ENCODE data around the gene DPF3. TPM values are rescaled to one million over a fixed set of nuclear protein-coding genes. Genes with fewer than 3 reads are reported as not detected.

Gene DPF3
- total RNA-seq, 4 donors from 2014 or later: 0.22 to 5.4 (median 2.7) TPM

DNA sequence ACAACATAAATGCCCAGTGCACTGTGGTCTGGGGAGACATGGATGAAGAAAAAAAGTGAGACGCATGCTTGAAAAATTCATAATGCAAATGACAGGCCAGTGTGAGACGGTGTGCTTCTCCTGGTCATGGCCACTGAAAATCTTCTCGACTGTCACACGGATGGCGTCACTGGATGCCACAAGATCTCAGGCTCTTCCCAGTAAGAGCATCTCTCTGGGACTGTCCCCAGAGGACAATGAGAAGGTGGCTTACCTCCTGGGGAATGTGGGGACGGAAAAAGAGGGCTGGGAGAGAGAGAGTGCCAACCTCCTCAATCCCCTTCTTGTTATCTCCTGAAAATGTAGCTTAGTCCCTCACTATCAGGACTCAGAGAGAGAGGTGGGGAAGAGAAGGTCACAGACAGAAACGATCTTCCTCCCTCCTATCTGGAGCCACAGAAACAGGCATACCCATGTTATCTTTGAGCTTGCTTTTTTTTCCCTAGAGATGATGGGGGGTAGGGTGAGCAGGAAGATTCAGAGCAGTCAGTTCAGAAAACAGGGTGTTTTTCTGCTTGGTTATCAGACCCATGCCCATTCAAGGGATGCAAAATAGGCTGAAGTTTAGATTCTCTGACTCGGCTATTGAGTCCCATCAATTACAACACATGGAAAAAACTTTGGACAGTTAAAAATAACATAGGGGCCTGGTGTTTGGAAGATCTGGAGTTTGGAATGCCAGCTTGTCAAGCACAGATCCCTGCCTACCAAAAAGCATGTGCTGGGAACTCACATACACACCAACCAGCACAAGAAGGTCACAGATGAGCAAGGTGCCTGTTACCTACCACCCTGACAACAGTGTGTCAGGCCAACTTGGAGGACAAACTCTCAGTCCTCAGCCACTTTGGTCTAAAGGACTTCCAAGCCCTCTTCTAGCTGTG, 24.2 kb downstream of the DPF3 start:
- Histone ChIP-seq H3K27me3 (no peaks in the 10 kb centered on the region), H3K9me3 (peaks cover 0 to 9% (median 0%) of the 10 kb centered on the region in 4 donors), H3K4me1 (no peaks in the 10 kb centered on the region), H3K27ac (no peak overlapping the region), H3K36me3 (no peaks in the 10 kb centered on the region), H3K4me3 (no peak overlapping the region)
- whole genome bisulfite sequencing, 2 donors: 82 to 83% methylated on average over 8 of the region's 8 CpGs
- no peak for DNase-seq (ENCODE audit: low spot score in 2 of 2)
- TF ChIP-seq POLR2A (IDR thresholded peaks at IDR 0.05): no peak

- Histone ChIP-seq H3K4me3 (no peak overlapping the region), H3K9me3 (peaks cover 0 to 9% (median 0%) of the 10 kb centered on the region in 4 donors), H3K4me1 (no peaks in the 10 kb centered on the region), H3K27me3 (no peaks in the 10 kb centered on the region), H3K27ac (no peak overlapping the region), H3K36me3 (no peaks in the 10 kb centered on the region)
- 91 to 93% methylated on average over 3 of the region's 3 CpGs for WGBS, 2 donors
- no peak for DNase-seq (ENCODE audit: low spot score in 2 of 2)
- no peak for TF ChIP-seq EP300 (IDR thresholded peaks at IDR 0.05)
- no peak for TF ChIP-seq CTCF (IDR thresholded peaks at IDR 0.05)
- TF ChIP-seq POLR2A (IDR thresholded peaks at IDR 0.05): no peak
Observed at GRCh38 chr14:72868500-72868899, 25.4 kb downstream of the DPF3 start.

DNA sequence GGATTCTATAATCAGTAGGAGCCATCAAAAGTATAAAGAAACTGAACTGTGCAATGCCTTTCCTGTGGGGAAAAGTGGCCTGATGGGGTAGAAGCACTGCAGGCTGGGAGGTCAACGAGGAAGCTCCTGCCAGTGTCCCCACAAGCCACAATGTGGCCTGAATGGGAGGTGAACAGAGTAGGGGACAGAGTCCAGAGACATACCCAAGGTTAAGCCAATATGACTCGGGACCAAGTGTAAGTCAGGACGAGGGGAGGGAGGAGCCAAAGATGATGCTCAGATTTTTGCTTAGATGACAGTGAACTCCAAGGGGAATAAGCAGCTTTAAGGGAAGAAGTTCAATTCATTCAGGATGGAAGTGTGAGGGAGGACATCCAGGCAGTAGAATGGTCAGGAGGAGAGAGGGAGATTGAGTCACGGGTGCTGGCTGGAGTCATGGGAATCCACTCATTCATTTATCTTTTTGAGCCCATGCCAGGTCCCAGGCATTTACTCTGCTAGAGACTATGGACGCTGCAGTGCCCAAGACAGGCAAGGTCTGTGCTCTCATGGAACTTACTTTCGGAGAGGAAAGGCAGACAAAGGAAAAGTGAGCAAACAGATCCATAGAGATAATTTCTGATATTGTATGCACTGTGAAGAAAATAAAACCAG, 29.1 kb downstream of the DPF3 start:
- no peaks in the 10 kb centered on the region for H3K27me3 ChIP-seq
- no peak for DNase-seq (ENCODE audit: low spot score in 2 of 2)
- WGBS, 2 donors: 76 to 83% methylated on average over 6 of the region's 6 CpGs
- TF ChIP-seq EP300 (IDR thresholded peaks at IDR 0.05) (no peak), POLR2A (IDR thresholded peaks at IDR 0.05) (no peak), CTCF (IDR thresholded peaks at IDR 0.05) (no peak)
- H3K4me3 ChIP-seq: no peak overlapping the region
- no peak overlapping the region for H3K27ac ChIP-seq
- H3K4me1 ChIP-seq: no peaks in the 10 kb centered on the region
- H3K9me3 ChIP-seq: no peaks in the 10 kb centered on the region
- no peaks in the 10 kb centered on the region for H3K36me3 ChIP-seq

- H3K27ac ChIP-seq: no peak overlapping the region
- no peak for DNase-seq (ENCODE audit: low spot score in 2 of 2)
- WGBS, 2 donors: 55 to 56% methylated on average over 7 of the region's 7 CpGs
- no peaks in the 10 kb centered on the region for H3K4me1 ChIP-seq
- H3K36me3 ChIP-seq: no peaks in the 10 kb centered on the region
- no peaks in the 10 kb centered on the region for H3K9me3 ChIP-seq
- H3K4me3 ChIP-seq: no peak overlapping the region
- H3K27me3 ChIP-seq: no peaks in the 10 kb centered on the region
- TF ChIP-seq POLR2A (IDR thresholded peaks at IDR 0.05) (no peak), CTCF (IDR thresholded peaks at IDR 0.05) (no peak), EP300 (IDR thresholded peaks at IDR 0.05) (no peak)
Observed at GRCh38 chr14:72863216-72864006, 30.5 kb downstream of the DPF3 start.

GRCh38 chr14:72856530-72857266, 37.2 kb downstream of the DPF3 start:
- TF ChIP-seq CTCF (IDR thresholded peaks at IDR 0.05) (no peak), EP300 (IDR thresholded peaks at IDR 0.05) (no peak), POLR2A (IDR thresholded peaks at IDR 0.05) (no peak)
- DNase-seq (ENCODE audit: low spot score in 2 of 2): no peak
- Histone ChIP-seq H3K4me3 (no peak overlapping the region), H3K9me3 (no peaks in the 10 kb centered on the region), H3K27ac (no peak overlapping the region), H3K4me1 (no peaks in the 10 kb centered on the region), H3K36me3 (no peaks in the 10 kb centered on the region), H3K27me3 (no peaks in the 10 kb centered on the region)
- WGBS, 2 donors: 65 to 71% methylated on average over 12 of the region's 12 CpGs
